GM12878 (cell line): ENCODE data around the gene ZNF808. TPM values are rescaled to one million over a fixed set of nuclear protein-coding genes. Genes with fewer than 3 reads are reported as not detected.
A peak's percentile ranks its signal among the peaks of the same experiment; 100 is the strongest.

Source experiments
- CBX3 ChIP-seq: fragments of 200-600 bp; sonication (generic); IDR thresholded peaks from 2 replicates; pipeline ENCODE4 v1.6.1; 2016; ENCODE audit warnings: low read depth, borderline replicate concordance
- GATAD2B ChIP-seq: fragments of 450-650 bp; conservative IDR thresholded peaks from 2 replicates; pipeline ENCODE4 v1.6.1; 2017; ENCODE audit warnings: low read depth, mild to moderate bottlenecking, moderate library complexity
- HDAC2 ChIP-seq: fragments of 200-600 bp; sonication (generic); IDR thresholded peaks from 2 replicates; pipeline ENCODE4 v1.6.1; 2017
- IKZF2 ChIP-seq, 2 experiments: fragments of 450-650 bp; IDR thresholded peaks; 2 replicates each; pipeline ENCODE4 v1.6.1; 2017; ENCODE audit warnings: mild to moderate bottlenecking in 2 of 2, moderate library complexity in 2 of 2
- IRF4 ChIP-seq: IDR thresholded peaks from 2 replicates; pipeline ENCODE4 v1.6.1; 2011; ENCODE audit warnings: low read depth, low read length
- JUNB ChIP-seq: IDR thresholded peaks from 2 replicates; pipeline ENCODE4 v1.6.1; 2016; ENCODE audit warnings: antibody characterized with exemption, mild to moderate bottlenecking
- MLLT1 ChIP-seq: fragments of 450-650 bp; IDR thresholded peaks from 2 replicates; pipeline ENCODE4 v1.6.1; 2016; ENCODE audit warnings: mild to moderate bottlenecking
- NBN ChIP-seq: fragments of 450-650 bp; IDR thresholded peaks from 2 replicates; pipeline ENCODE4 v1.6.1; 2016
- NR2C2 ChIP-seq: IDR thresholded peaks from 2 replicates; pipeline ENCODE4 v1.6.1; 2011; ENCODE audit warnings: borderline replicate concordance, low read depth; ENCODE audit not compliant: control insufficient read depth, insufficient read length
- NRF1 ChIP-seq: conservative IDR thresholded peaks from 2 replicates; pipeline ENCODE4 v1.6.1; 2011; ENCODE audit warnings: mild to moderate bottlenecking, low read depth, low read length, improper control_type of control experiment
- POLR2A ChIP-seq: IDR thresholded peaks from 2 replicates; pipeline ENCODE4 v1.6.1; 2011; ENCODE audit warnings: low read depth, mild to moderate bottlenecking, low read length
- TCF12 ChIP-seq: IDR thresholded peaks from 2 replicates; pipeline ENCODE4 v1.6.1; 2011; ENCODE audit warnings: low read depth, mild to moderate bottlenecking, low read length
- USF2 ChIP-seq: IDR thresholded peaks from 2 replicates; pipeline ENCODE4 v1.6.1; 2011; ENCODE audit warnings: low read depth, low read length, improper control_type of control experiment, borderline replicate concordance
- ZNF24 ChIP-seq: fragments of 450-650 bp; IDR thresholded peaks from 2 replicates; pipeline ENCODE4 v1.6.1; 2017; ENCODE audit warnings: antibody characterized with exemption, mild to moderate bottlenecking
- polyA plus RNA-seq, 11 experiments: library from polyadenylated mRNA; depleted of rRNA in 4 of 11; unstranded in 6 of 11; stranded (reverse) in 5 of 11; fragments of >200 nt; fragmentation: Nextera tagmentation in 4 of 11; fragmentation: Illumina TruSeq in 1 of 11; extraction: Ambion mirVana in 4 of 11; extraction: Trizol in 1 of 11; gene quantifications; 1 replicate in 1 of 11; 2 replicates in 10 of 11; pipeline versions ENCODE4 v1.2.1 to v1.2.3, GENCODE V29; 2011 to 2016; ENCODE audit warnings: inconsistent platforms in 2 of 11, missing spikeins in 2 of 11, low read depth in 1 of 11
- total RNA-seq, 4 experiments: library from RNA; depleted of rRNA in 3 of 4; stranded (reverse); fragments of >200 nt in 3 of 4; fragmentation: Illumina TruSeq in 1 of 4; extraction: Trizol in 1 of 4; gene quantifications; 2 replicates each; pipeline versions ENCODE4 v1.2.1 to v1.2.3, GENCODE V29; 2013 to 2021
- TF ChIP-seq, protein P1 (sequence below): IDR thresholded peaks from 2 replicates; pipeline ENCODE4 v1.6.1; 2012; ENCODE audit warnings: low read length, inconsistent platforms
- TF ChIP-seq, protein P2 (sequence below): fragments of 450-650 bp; IDR thresholded peaks from 2 replicates; pipeline ENCODE4 v1.6.1; 2018; ENCODE audit warnings: borderline replicate concordance, mild to moderate bottlenecking; ENCODE audit not compliant: partially characterized antibody
- TF ChIP-seq, protein P3 (sequence below): fragments of 450-650 bp; IDR thresholded peaks from 2 replicates; pipeline ENCODE4 v1.6.1; 2017; ENCODE audit warnings: borderline replicate concordance
- TF ChIP-seq, protein P4 (sequence below): fragments of 450-650 bp; IDR thresholded peaks from 2 replicates; pipeline ENCODE4 v1.6.1; 2016; ENCODE audit warnings: mild to moderate bottlenecking, moderate library complexity, borderline replicate concordance

The ZNF808 gene
- total and polyA plus RNA-seq, 10 of the 15 experiments (the other 5 are each of a cell fraction or from before 2014, with no cell fraction given), result 2.1 to 20.2 (median 7.2) TPM

DNA sequence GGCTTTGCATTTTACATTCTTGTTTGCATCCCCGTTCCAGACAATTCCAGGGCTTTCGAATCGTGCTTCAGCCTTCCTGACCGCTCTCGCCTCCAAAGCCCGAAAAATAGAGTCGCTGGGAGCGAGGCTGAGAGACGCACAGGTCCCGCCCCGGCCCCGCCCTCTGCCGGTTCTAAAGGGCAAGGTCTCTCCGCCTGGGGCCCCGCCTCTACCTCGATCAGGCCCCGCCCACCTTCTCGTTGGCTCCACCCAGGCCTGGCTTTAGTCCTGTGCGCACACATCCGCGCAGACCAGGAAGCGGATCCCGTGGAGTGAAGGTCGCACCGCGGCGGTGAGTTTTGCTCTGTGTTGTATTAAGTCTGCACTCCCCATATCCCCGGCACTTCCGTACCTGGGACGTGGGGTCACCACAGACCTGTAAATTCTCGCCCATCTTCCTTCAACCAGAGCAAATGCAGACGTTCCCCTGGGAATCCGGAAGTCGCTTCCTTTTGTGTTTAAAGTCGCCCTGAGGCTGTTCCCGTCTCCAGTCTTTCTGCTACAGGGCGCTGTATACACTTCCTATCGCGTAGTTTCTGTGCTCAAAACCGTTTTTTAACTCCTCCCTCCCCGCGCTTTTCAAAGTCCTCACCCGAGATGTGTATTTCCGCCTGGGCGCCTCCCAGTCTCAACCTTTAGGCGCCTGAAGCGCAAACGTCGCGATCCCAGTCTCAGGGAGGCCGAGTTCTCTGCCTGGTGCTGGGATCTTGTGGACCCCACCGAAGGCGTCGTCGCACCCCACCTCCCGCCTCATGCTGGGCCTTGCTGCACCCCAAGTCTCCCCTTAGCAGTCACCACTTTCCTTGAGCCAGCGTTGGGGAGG, 42.8 kb downstream of the ZNF808 start, which contains the start of gene ZNF701 (continued):
- TF ChIP-seq NR2C2 (no peak), IKZF2 (IDR thresholded peaks at IDR 0.05) (no peak), NRF1 (peak; percentile 77), NBN (peak; percentile 78; the same call in 1 of the 2 replicates), USF2 (no peak), IRF4 (no peak), TCF12 (no peak), HDAC2 (no peak), GATAD2B (peak; percentile 81; the same call in 1 of the 2 replicates), CBX3 (no peak), MLLT1 (peak; percentile 71; the same call in 1 of the 2 replicates), ZNF24 (no peak), JUNB (no peak), POLR2A (peak; percentile 93)
- TF ChIP-seq, protein P1, sequence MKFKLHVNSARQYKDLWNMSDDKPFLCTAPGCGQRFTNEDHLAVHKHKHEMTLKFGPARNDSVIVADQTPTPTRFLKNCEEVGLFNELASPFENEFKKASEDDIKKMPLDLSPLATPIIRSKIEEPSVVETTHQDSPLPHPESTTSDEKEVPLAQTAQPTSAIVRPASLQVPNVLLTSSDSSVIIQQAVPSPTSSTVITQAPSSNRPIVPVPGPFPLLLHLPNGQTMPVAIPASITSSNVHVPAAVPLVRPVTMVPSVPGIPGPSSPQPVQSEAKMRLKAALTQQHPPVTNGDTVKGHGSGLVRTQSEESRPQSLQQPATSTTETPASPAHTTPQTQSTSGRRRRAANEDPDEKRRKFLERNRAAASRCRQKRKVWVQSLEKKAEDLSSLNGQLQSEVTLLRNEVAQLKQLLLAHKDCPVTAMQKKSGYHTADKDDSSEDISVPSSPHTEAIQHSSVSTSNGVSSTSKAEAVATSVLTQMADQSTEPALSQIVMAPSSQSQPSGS, result no peak
- TF ChIP-seq, protein P2, sequence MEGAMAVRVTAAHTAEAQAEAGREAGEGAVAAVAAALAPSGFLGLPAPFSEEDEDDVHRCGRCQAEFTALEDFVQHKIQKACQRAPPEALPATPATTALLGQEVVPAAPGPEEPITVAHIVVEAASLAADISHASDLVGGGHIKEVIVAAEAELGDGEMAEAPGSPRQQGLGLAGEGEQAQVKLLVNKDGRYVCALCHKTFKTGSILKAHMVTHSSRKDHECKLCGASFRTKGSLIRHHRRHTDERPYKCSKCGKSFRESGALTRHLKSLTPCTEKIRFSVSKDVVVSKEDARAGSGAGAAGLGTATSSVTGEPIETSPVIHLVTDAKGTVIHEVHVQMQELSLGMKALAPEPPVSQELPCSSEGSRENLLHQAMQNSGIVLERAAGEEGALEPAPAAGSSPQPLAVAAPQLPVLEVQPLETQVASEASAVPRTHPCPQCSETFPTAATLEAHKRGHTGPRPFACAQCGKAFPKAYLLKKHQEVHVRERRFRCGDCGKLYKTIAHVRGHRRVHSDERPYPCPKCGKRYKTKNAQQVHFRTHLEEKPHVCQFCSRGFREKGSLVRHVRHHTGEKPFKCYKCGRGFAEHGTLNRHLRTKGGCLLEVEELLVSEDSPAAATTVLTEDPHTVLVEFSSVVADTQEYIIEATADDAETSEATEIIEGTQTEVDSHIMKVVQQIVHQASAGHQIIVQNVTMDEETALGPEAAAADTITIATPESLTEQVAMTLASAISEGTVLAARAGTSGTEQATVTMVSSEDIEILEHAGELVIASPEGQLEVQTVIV, result peak; percentile 91
- TF ChIP-seq, protein P3, sequence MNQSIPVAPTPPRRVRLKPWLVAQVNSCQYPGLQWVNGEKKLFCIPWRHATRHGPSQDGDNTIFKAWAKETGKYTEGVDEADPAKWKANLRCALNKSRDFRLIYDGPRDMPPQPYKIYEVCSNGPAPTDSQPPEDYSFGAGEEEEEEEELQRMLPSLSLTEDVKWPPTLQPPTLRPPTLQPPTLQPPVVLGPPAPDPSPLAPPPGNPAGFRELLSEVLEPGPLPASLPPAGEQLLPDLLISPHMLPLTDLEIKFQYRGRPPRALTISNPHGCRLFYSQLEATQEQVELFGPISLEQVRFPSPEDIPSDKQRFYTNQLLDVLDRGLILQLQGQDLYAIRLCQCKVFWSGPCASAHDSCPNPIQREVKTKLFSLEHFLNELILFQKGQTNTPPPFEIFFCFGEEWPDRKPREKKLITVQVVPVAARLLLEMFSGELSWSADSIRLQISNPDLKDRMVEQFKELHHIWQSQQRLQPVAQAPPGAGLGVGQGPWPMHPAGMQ, result no peak
- TF ChIP-seq, protein P4, sequence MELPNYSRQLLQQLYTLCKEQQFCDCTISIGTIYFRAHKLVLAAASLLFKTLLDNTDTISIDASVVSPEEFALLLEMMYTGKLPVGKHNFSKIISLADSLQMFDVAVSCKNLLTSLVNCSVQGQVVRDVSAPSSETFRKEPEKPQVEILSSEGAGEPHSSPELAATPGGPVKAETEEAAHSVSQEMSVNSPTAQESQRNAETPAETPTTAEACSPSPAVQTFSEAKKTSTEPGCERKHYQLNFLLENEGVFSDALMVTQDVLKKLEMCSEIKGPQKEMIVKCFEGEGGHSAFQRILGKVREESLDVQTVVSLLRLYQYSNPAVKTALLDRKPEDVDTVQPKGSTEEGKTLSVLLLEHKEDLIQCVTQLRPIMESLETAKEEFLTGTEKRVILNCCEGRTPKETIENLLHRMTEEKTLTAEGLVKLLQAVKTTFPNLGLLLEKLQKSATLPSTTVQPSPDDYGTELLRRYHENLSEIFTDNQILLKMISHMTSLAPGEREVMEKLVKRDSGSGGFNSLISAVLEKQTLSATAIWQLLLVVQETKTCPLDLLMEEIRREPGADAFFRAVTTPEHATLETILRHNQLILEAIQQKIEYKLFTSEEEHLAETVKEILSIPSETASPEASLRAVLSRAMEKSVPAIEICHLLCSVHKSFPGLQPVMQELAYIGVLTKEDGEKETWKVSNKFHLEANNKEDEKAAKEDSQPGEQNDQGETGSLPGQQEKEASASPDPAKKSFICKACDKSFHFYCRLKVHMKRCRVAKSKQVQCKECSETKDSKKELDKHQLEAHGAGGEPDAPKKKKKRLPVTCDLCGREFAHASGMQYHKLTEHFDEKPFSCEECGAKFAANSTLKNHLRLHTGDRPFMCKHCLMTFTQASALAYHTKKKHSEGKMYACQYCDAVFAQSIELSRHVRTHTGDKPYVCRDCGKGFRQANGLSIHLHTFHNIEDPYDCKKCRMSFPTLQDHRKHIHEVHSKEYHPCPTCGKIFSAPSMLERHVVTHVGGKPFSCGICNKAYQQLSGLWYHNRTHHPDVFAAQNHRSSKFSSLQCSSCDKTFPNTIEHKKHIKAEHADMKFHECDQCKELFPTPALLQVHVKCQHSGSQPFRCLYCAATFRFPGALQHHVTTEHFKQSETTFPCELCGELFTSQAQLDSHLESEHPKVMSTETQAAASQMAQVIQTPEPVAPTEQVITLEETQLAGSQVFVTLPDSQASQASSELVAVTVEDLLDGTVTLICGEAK, result no peak; the same call in 1 of the 2 replicates
